HepG2 (cell line): Measurements from ENCODE around the gene RASL10A.

Source experiments
- HNRNPK ChIP-seq: fragments of 200-400 bp; formaldehyde crosslinking; IDR thresholded peaks from 2 replicates; pipeline ENCODE4 v1.6.1; 2018; ENCODE audit warnings: low read length, low read depth, moderate library complexity, mild to moderate bottlenecking; ENCODE audit not compliant: poor library complexity, severe bottlenecking
- SMC3 ChIP-seq: IDR thresholded peaks from 2 replicates; pipeline ENCODE4 v1.6.1; 2011; ENCODE audit warnings: low read length, improper control_type of control experiment
- TBP ChIP-seq: sonication (generic); formaldehyde crosslinking; IDR thresholded peaks from 2 replicates; pipeline ENCODE4 v1.5.0; 2020; ENCODE audit warnings: missing genetic modification reagents
- TF ChIP-seq, protein P1 (sequence below), 2 experiments: sonication (generic) in 1 of 2; formaldehyde crosslinking in 1 of 2; IDR thresholded peaks; 2 replicates each; pipeline versions ENCODE4 v1.5.1 to v1.6.1; 2011 to 2020; ENCODE audit warnings: borderline replicate concordance in 1 of 2, low read depth in 1 of 2, low read length in 1 of 2, mild to moderate bottlenecking in 1 of 2, missing genetic modification reagents in 1 of 2, moderate library complexity in 1 of 2
- TF ChIP-seq, protein P2 (sequence below): sonication (generic); formaldehyde crosslinking; IDR thresholded peaks from 2 replicates; pipeline ENCODE4 v1.4.0; 2020; ENCODE audit warnings: missing genetic modification reagents, borderline replicate concordance

DNA sequence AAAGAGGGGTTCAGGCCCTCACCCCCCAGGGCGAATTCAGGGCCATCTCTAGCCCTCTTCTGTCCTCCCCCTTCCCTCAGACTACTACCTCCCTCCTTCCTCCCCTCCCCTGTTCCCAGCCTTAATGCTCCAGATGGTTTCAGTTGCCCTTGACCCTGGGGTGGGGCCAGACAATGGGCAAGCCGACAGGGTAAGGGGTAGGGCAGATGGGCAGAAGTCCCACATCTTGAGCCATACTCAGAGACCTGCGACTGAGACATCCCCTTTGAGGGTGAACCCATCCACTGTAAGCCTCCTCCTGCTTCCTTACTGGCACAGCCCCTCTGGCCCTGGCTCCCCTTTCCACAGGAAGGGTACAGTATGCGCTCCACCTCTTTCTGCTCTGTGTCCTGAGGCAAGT is 49.6 kb downstream of the RASL10A start:
- TF ChIP-seq, protein P1, sequence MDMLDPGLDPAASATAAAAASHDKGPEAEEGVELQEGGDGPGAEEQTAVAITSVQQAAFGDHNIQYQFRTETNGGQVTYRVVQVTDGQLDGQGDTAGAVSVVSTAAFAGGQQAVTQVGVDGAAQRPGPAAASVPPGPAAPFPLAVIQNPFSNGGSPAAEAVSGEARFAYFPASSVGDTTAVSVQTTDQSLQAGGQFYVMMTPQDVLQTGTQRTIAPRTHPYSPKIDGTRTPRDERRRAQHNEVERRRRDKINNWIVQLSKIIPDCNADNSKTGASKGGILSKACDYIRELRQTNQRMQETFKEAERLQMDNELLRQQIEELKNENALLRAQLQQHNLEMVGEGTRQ (IDR thresholded peaks at IDR 0.05; ENCODE audit: low read depth, low read length): no peak
- TF ChIP-seq, protein P1 (CRISPR knock-in tag; IDR thresholded peaks at IDR 0.05; ENCODE audit: borderline replicate concordance): no peak
- TF ChIP-seq HNRNPK (no peak), SMC3 (no peak), TBP (CRISPR knock-in tag) (no peak)
- TF ChIP-seq, protein P2, sequence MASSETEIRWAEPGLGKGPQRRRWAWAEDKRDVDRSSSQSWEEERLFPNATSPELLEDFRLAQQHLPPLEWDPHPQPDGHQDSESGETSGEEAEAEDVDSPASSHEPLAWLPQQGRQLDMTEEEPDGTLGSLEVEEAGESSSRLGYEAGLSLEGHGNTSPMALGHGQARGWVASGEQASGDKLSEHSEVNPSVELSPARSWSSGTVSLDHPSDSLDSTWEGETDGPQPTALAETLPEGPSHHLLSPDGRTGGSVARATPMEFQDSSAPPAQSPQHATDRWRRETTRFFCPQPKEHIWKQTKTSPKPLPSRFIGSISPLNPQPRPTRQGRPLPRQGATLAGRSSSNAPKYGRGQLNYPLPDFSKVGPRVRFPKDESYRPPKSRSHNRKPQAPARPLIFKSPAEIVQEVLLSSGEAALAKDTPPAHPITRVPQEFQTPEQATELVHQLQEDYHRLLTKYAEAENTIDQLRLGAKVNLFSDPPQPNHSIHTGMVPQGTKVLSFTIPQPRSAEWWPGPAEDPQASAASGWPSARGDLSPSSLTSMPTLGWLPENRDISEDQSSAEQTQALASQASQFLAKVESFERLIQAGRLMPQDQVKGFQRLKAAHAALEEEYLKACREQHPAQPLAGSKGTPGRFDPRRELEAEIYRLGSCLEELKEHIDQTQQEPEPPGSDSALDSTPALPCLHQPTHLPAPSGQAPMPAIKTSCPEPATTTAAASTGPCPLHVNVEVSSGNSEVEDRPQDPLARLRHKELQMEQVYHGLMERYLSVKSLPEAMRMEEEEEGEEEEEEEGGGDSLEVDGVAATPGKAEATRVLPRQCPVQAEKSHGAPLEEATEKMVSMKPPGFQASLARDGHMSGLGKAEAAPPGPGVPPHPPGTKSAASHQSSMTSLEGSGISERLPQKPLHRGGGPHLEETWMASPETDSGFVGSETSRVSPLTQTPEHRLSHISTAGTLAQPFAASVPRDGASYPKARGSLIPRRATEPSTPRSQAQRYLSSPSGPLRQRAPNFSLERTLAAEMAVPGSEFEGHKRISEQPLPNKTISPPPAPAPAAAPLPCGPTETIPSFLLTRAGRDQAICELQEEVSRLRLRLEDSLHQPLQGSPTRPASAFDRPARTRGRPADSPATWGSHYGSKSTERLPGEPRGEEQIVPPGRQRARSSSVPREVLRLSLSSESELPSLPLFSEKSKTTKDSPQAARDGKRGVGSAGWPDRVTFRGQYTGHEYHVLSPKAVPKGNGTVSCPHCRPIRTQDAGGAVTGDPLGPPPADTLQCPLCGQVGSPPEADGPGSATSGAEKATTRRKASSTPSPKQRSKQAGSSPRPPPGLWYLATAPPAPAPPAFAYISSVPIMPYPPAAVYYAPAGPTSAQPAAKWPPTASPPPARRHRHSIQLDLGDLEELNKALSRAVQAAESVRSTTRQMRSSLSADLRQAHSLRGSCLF (CRISPR knock-in tag): no peak
